MM.1S (cell line): ENCODE results near the gene ZFP69B.

ENCODE experiments used
- DNase-seq: peaks from one replicate; pipeline ENCODE4 v3.0.0-alpha.2; 2015
- H2AFZ ChIP-seq: fragments of 300-600 bp; sonication (generic); 2 replicates; pipeline ENCODE4 v1.6.0; 2016; ENCODE audit warnings: antibody characterized with exemption, low read length
- H3F3A ChIP-seq: fragments of 300-600 bp; sonication (generic); 2 replicates; pipeline ENCODE4 v1.6.1; 2016; ENCODE audit warnings: mild to moderate bottlenecking, antibody characterized with exemption, low read length, moderate library complexity, mixed read lengths; ENCODE audit not compliant: insufficient read depth
- H3K27ac ChIP-seq: fragments of 300-600 bp; sonication (generic); 2 replicates; pipeline ENCODE4 v1.5.1; 2016; ENCODE audit warnings: mild to moderate bottlenecking, low read length
- H3K27me3 ChIP-seq: fragments of 300-600 bp; sonication (generic); replicated peaks from 2 replicates; pipeline ENCODE4 v1.6.0; 2016; ENCODE audit warnings: low read length; ENCODE audit not compliant: insufficient read depth
- H3K36me3 ChIP-seq: fragments of 300-600 bp; sonication (generic); replicated peaks from 2 replicates; pipeline ENCODE4 v1.6.1; 2016; ENCODE audit warnings: mild to moderate bottlenecking, low read length, mixed read lengths; ENCODE audit not compliant: insufficient read depth
- H3K4me1 ChIP-seq: fragments of 300-600 bp; sonication (generic); 2 replicates; pipeline ENCODE4 v1.6.1; 2016; ENCODE audit warnings: low read length, mixed read lengths
- H3K4me2 ChIP-seq: fragments of 300-600 bp; sonication (generic); 2 replicates; pipeline ENCODE4 v1.6.0; 2016; ENCODE audit warnings: low read depth, low read length
- H3K4me3 ChIP-seq: fragments of 300-600 bp; sonication (generic); 2 replicates; pipeline ENCODE4 v1.5.1; 2016; ENCODE audit warnings: low read length, mixed read lengths
- H3K79me2 ChIP-seq: fragments of 300-600 bp; sonication (generic); 2 replicates; pipeline ENCODE4 v1.6.1; 2016; ENCODE audit warnings: mixed run types, low read length, mixed read lengths
- H3K9ac ChIP-seq: fragments of 300-600 bp; sonication (generic); 2 replicates; pipeline ENCODE4 v1.6.1; 2016; ENCODE audit warnings: low read length, mixed read lengths
- H3K9me2 ChIP-seq: fragments of 300-600 bp; sonication (generic); replicated peaks from 2 replicates; pipeline ENCODE4 v1.6.1; 2016; ENCODE audit warnings: mild to moderate bottlenecking, low read length, mixed read lengths; ENCODE audit not compliant: insufficient read depth
- H3K9me3 ChIP-seq: fragments of 300-600 bp; sonication (generic); replicated peaks from 2 replicates; pipeline ENCODE4 v1.6.1; 2016; ENCODE audit warnings: mild to moderate bottlenecking, low read length, mixed read lengths; ENCODE audit not compliant: insufficient read depth
- H4K20me1 ChIP-seq: fragments of 300-600 bp; sonication (generic); 2 replicates; pipeline ENCODE4 v1.6.1; 2016; ENCODE audit warnings: mild to moderate bottlenecking, low read length, moderate library complexity, mixed read lengths; ENCODE audit not compliant: insufficient read depth
- EZH2 ChIP-seq: fragments of 300-600 bp; sonication (generic); optimal IDR thresholded peaks from 2 replicates; pipeline ENCODE3; 2017; ENCODE audit warnings: low read depth, mild to moderate bottlenecking, antibody characterized with exemption, low read length, mixed read lengths
- EZH2phosphoT487 ChIP-seq: fragments of 300-600 bp; sonication (generic); IDR thresholded peaks from 2 replicates; pipeline ENCODE4 v1.6.1; 2018; ENCODE audit warnings: antibody characterized with exemption, low read length
- TF ChIP-seq, protein P1 (sequence below): fragments of 300-600 bp; sonication (generic); IDR thresholded peaks from 2 replicates; pipeline ENCODE4 v1.5.1; 2016; ENCODE audit warnings: antibody characterized with exemption, low read length, mixed read lengths

ZFP69B gene

GRCh38 chr1:40405812-40406211, 44.5 kb upstream of the ZFP69B start:
- Histone ChIP-seq H3K9me3 (no peaks in the 10 kb centered on the region), H3K4me2 (no peak overlapping the region), H3K36me3 (0 out of 2 replicates have a peak, but pooled peaks cover 3% of the 10 kb centered on the region), H3K4me3 (no peak overlapping the region), H2AFZ (no peak overlapping the region), H3K27ac (no peak overlapping the region), H3K4me1 (peaks cover 21% of the 10 kb centered on the region), H3F3A (no peaks in the 10 kb centered on the region), H3K79me2 (peaks cover 71% of the 10 kb centered on the region), H3K9ac (no peak overlapping the region), H4K20me1 (no peaks in the 10 kb centered on the region), H3K27me3 (no peaks in the 10 kb centered on the region), H3K9me2 (no peaks in the 10 kb centered on the region)
- TF ChIP-seq EZH2phosphoT487, result no peak
- TF ChIP-seq EZH2, result no peak
- TF ChIP-seq, protein P1, sequence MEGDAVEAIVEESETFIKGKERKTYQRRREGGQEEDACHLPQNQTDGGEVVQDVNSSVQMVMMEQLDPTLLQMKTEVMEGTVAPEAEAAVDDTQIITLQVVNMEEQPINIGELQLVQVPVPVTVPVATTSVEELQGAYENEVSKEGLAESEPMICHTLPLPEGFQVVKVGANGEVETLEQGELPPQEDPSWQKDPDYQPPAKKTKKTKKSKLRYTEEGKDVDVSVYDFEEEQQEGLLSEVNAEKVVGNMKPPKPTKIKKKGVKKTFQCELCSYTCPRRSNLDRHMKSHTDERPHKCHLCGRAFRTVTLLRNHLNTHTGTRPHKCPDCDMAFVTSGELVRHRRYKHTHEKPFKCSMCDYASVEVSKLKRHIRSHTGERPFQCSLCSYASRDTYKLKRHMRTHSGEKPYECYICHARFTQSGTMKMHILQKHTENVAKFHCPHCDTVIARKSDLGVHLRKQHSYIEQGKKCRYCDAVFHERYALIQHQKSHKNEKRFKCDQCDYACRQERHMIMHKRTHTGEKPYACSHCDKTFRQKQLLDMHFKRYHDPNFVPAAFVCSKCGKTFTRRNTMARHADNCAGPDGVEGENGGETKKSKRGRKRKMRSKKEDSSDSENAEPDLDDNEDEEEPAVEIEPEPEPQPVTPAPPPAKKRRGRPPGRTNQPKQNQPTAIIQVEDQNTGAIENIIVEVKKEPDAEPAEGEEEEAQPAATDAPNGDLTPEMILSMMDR, result no peak
- DNase-seq, result no peak

DNA sequence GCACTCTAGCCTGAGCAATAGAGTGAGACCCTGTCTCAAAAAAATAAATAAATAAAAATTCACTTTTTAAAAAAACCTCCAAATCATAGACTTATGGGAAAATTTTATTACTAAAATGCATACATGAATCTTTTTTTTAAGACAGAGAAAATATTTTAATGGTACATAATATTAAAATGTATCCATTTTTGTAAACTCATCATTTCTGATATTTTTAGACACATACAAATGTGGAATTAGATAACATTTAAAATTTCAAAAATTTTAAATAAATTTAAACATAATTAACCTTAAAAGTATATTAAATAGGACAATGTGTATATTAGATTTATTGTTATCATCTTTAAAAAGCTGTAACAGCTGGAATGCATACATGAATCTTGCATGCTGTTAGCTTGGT, 42.8 kb upstream of the ZFP69B start:
- TF ChIP-seq, protein P1, result no peak
- no peak for TF ChIP-seq EZH2
- TF ChIP-seq EZH2phosphoT487, result no peak
- Histone ChIP-seq H3K4me2 (no peak overlapping the region), H3K27me3 (no peaks in the 10 kb centered on the region), H3K4me1 (peaks cover 12% of the 10 kb centered on the region), H3K36me3 (peaks cover 7% of the 10 kb centered on the region; the same call in 1 of the 2 replicates), H3K4me3 (no peak overlapping the region), H3K9ac (no peak overlapping the region), H3F3A (no peaks in the 10 kb centered on the region), H3K27ac (no peak overlapping the region), H3K9me2 (no peaks in the 10 kb centered on the region), H3K9me3 (no peaks in the 10 kb centered on the region), H4K20me1 (no peaks in the 10 kb centered on the region), H2AFZ (no peak overlapping the region), H3K79me2 (peaks cover 58% of the 10 kb centered on the region)
- no peak for DNase-seq

DNA sequence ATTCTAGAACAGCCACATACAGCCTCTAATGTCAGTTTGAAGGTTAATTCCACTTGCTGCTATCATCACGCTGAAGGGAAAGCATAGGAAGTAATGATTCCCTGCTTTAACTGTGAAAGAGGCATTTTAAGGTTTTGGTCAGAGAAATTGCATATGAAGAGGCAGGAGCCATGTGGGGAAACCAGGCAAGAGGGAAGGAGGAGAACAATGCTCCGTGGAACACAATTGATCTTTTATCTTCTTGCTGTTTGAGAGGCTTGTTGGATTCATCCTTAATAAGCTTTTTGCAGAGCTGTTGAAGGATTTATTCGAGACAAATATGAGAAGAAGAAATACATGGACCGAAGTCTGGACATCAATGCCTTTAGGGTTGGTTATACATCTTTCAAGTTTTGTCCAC, 40.8 kb upstream of the ZFP69B start:
- no peak overlapping the region for H3K9ac ChIP-seq
- H4K20me1 ChIP-seq, result no peaks in the 10 kb centered on the region
- H3K27me3 ChIP-seq, result no peaks in the 10 kb centered on the region
- H2AFZ ChIP-seq, result no peak overlapping the region
- H3K4me2 ChIP-seq, result no peak overlapping the region
- no peak for DNase-seq
- TF ChIP-seq EZH2phosphoT487 (no peak), EZH2 (no peak)
- TF ChIP-seq, protein P1, result no peak
- H3K4me3 ChIP-seq, result no peak overlapping the region
- H3K9me3 ChIP-seq, result no peaks in the 10 kb centered on the region
- peaks cover 3% of the 10 kb centered on the region; the same call in 1 of the 2 replicates for H3K4me1 ChIP-seq
- no peaks in the 10 kb centered on the region for H3F3A ChIP-seq
- peaks cover 7% of the 10 kb centered on the region; the same call in 1 of the 2 replicates for H3K36me3 ChIP-seq
- no peak overlapping the region for H3K27ac ChIP-seq
- peaks cover 38% of the 10 kb centered on the region for H3K79me2 ChIP-seq
- no peaks in the 10 kb centered on the region for H3K9me2 ChIP-seq
